GM23338 (cell line): ENCODE results near the gene VARS2.

Experiments used
- CTCF ChIP-seq, 2 experiments: fragments of 200-600 bp in 1 of 2; sonication (generic) in 1 of 2; conservative IDR thresholded peaks; 2 replicates each; pipeline versions ENCODE4 v1.5.1 to v1.6.1; 2016 to 2017; ENCODE audit warnings: antibody characterized with exemption in 2 of 2, low read depth in 2 of 2, mild to moderate bottlenecking in 2 of 2, moderate library complexity in 1 of 2
- EZH2 ChIP-seq: fragments of 200-600 bp; sonication (generic); IDR thresholded peaks from one replicate; pipeline ENCODE4 v1.8.0; 2017; ENCODE audit warnings: antibody characterized with exemption, mild to moderate bottlenecking, low read depth; ENCODE audit not compliant: unreplicated experiment

- TF ChIP-seq EZH2 (no peak), CTCF (conservative IDR thresholded peaks at IDR 0.05; ENCODE audit: low read depth in 2 of 2) (no peak)
These were observed 22.7 kb upstream of the VARS2 start for GRCh38 chr6:30891450-30891723.
